GM21723 (cell line): ENCODE results near the gene EYS.
"Not testable (repeated sequence)": the region's sequence is repeated elsewhere in the genome, so short reads cannot be mapped to it uniquely, and the experiment has no call there.

Source experiments
- ATAC-seq: cut with Tn5 transposase; IDR thresholded peaks from one replicate; pipeline ENCODE4 v1.9.1; 2021; ENCODE audit warnings: mild to moderate bottlenecking, moderate library complexity; ENCODE audit not compliant: unreplicated experiment

The EYS gene

DNA sequence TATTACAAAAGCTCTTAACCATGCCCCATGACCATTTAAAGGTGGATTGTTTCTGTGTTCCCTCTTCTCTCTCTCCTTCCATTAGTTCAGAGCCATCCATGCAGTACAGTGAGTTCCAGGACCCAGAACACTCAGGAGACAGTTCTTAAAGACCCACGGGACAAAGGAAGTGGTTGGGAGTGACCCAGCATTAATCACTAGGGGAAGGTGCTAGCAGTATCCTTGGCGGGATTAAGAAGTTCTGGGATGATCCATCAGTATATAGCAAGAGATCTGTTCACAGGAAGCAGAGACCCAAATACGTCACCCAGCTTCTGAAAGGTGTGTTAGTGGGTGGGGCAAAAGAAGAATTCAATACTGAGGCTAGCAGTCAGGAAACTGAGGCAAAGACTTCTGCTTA, 1917.3 kb downstream of the EYS start:
- ATAC-seq, result no peak

DNA sequence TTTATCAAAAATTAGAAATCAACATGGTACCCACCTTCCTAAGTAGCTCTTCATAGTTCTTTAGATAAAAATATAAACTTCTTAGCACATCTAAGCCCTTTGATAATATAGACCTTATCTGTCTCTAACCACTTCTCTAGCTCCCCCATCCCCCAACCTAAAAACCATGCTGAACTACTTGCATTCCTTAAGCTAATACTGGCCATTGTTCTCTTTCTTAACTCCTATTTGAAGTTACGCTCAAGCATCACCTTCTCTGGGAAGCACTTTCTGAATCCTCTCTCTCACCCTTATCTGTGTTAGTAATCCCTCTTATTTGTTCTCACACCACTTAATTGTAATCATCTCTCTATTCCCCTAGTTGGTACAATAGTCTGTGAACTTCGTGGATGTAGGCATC, 1918.5 kb downstream of the EYS start:
- no peak for ATAC-seq

DNA sequence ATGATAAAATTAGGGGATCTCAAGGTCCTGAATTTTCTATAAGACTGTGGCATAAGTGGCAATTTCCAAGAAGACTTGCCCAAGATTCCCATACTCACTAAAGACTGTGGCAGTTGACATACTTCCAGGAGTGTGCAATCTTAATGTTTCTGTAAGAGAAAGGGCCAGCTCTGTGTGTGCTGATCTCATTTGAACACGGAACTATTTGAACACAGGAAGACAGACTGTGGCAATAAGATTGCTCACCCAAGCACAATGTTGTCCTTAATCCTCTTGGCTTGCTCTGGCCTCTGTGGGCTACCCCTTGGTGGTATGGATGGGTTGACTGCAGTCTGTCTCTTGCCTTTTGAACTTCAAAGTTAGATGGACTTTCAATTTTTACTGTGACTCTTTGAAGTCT, 1920.0 kb downstream of the EYS start:
- ATAC-seq, result no peak

DNA sequence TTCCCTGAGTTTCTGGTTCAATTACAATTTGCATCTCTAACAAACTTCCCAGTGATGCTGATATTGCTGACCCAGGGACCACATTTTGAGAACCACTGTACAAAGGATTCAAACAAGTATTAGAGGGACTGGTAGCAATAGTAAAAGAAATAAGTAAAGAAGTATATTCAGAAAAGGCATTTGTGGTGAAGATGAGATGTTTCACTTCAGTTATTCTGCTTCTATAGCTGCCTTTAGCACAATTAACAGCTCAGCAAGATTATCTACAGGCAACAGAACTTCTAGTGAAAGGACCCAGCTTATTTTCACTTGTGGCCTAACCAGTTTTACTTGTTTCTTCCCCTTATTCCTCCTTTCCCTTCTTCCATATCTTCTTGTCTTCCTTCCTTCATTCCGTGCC, 1922.0 kb downstream of the EYS start:
- no peak for ATAC-seq

DNA sequence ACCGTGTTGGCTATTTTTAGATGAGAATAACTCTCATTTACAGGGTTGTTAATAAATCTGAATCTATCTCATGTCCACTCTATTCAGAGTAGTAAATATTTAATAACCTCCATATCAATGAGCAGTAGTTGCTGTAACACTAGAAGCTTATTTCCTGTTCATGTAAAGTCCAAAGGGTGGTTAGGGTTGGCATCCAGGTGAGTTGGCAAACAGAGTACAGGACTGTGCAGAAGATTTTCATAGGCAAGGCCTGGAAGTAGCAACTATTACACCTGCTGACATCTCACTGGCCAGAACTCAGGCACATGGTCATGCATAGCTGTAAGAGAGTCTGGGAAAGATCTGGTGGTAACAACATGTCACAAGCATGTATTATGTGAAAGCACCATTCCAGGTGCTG, 1923.9 kb downstream of the EYS start:
- ATAC-seq, result no peak

DNA sequence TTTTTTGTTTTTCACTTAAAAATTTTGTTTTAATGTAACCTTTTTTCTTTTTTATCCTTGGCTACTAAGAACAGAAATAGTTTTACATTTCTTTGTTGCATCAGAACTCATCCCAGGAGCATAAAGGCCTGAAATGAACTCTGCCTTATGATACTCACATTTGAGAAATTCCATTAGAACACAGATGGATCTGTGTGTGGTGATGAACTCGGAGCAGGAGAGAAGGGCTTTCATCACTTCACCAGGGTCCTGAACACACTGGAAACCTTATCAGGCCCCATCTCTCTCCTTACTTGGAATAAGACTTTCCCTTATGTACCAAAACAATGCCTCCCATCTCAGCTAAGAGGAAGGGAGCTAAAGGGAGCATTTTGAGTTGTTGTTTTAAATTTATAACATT, 1932.1 kb downstream of the EYS start:
- no peak for ATAC-seq

DNA sequence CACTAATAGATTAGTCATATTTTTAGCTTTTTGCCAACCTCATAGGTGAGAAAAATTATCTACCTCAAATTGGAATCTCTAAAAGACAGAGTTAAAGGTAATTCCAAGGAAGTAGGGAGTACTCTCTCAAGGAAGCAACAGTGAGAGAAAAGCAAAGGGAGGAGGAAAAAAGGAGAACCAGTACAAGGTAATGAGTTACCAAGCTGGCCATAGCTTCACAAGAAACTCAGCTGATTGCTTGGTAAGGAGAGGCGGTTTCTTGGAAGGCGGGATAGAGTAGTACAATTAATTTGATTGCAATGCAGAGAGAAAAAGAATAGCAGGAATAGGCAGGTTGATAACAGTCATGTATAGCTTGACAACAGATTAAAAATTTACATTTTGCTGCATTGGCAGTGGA, 1933.8 kb downstream of the EYS start:
- ATAC-seq, result no peak

DNA sequence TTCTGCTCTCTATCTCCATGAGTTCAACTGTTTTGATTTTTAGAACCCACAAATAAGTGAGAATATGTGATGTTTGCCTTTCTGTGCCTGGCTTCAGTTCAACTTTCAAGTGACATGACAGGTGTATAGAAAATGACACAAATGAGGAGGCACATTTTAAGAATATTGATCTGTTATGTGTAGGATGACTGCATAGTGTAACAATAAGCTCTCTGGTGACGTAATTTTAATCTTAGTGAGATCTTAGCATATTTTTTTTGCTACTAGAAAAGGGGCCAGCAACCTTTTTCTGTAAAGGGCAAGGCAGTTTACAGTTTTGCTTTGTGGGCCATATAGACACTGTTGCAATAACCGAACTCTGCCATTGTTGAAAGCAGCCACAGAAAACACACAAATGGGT, 1941.2 kb downstream of the EYS start:
- no peak for ATAC-seq

DNA sequence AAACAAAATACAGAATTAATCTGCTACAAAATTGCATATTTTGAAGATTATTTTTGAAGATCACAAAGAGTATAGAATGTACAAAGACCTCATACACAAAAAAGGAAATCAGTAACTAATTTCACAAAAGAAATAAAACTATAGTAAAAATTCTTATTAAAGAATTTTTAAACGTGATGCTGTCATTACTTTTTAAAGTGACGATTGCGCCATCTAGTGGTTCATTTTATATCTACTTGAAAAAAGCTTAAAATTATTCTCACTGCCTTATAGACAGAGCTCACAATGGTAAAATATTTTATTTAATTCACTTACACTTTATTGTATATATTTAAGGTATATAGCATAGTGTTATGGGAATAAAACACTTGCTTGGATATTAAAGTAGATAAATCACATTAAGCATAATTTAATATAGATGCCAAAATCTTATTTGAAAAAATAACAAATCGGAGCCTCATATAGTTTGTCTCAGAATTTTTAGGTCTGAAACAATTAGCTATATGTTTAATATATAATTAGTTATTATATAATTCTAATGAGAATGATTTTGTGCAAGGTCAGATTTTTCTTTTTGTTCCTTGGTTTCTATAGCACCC, 1942.6 kb downstream of the EYS start:
- no peak for ATAC-seq

DNA sequence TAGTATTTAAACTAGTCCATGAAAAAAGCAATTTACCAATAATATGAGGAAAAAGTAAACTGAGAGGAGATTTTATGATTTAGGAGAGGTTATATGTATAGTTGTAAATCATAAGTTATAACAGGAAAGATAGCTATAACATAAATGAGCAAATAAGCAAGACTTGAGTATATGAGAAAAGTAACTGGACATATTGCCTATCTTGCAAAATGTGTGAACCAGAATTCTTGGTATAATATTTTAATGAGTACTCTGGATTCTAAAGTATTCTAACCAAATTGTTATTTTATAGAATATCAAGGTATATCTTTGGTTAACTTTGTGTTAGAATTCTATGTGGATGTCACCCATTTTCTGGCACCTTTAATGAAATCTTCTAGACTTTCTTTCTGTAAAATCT, 1946.8 kb downstream of the EYS start:
- no peak for ATAC-seq

DNA sequence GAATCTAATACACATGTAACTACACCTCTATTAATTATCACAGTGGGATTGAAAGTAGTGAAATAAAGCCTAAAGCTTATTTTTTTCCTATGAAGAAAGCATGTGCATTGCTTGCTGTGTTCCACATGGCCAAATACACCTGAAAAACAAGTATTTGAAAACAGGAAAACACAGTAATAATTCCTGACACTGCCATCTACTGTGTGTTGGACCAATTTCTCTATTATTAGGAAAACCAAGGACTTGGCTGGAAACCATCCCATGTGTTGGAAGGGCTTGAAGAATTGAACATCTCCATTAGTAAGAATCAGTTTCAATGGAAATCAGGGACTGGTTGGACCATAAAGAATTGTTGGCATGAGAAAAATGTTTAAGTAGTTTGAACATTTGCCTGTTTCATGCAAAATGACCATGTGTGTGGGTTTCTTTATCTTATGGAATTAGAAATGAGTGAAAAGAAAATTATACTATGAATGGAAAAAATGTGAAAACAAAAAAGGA, 1947.4 kb downstream of the EYS start:
- ATAC-seq, result no peak

DNA sequence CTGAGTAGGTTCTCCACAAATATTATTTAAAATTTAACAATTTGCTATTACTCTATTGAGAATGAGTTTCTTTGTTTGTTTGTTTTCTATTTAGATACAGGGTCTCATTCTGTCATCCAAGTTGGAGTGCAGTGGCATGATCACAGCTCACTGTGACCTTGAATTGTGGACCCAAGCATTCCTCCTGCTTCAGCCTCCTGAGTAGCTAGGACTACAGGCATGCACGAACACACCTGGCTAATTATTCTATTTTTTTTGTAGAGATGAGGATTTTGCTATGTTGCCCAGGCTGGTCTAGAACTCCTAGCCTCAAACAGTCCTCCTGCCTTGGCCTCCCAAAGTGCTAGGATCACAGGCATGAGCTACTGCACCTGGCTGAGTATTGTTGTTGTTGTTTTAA, 1949.2 kb downstream of the EYS start:
- no peak for ATAC-seq

DNA sequence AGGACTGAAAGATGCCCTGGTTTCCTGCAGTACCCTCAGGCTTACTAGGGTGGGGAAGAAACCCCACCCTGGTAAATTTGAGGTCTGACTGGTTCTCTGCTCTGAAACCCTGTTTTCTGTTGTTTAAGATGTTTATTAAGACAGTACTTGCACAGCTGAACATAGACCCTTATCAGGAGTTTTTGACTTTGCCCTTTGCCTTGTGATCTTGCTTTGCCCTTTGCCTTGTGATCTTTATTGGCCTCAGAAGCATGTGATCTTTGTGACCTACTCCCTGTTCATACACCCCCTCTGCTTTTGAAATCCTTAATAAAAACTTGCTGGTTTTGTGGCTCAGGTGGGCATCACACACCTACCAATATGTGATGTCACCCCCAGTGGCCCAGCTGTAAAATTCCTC, 1949.8 kb downstream of the EYS start:
- not testable (repeated sequence) for ATAC-seq

DNA sequence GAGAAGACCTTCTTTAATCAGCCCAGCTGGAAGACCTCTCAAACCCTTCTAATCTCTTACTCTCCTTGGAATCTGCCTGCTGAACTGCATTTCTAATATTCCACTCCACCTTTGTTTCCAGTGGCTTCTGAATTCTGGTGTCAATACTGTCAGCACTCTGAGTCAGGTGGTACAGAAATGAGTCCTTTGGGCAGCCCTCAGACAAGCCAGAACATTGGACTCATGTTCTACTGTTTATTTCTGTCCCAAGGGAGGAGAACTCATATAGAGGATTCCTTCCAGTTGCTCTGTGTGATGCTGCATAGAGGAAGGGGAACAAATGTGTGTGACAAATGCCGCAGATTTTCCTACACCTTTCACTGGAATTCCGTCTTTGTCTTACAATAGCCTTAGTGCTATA, 1956.6 kb downstream of the EYS start:
- no peak for ATAC-seq

DNA sequence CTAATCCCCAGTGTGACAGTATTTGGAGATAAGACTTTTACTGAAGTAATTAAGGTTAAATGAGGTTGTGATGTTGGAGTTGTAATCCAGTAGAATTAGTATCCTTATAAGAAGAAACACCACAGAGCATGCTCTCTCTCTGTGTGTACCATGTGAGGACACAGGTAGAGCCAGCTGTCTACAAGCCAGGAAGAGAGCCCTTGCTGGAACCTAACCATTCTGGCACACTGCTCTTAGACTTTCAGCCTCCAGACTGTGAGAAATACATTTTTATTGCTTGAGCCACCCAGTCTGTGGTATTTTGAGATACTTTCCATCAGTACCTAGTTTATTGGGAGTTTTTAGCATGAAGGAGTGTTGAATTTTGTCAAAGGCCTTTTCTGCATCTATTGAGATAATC, 1961.2 kb downstream of the EYS start:
- ATAC-seq, result no peak

DNA sequence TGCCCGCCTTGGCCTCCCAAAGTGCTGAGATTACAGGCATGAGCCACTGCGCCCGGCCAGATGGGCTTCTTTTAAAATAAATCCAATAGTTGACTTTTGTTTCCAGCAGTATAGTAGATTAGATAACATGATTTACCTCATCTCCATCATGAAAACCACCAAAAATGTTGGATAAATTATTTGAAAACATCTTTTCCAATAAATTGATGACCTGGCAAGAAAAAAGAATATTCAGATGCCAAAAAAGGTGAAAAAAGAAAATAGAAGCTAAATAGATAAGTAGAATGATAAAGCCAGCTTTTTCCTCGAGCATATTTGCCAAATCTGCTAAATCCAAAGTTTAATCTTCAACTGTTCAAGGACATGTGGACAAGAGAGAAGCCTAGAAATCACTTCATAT, 1962.2 kb downstream of the EYS start:
- no peak for ATAC-seq

DNA sequence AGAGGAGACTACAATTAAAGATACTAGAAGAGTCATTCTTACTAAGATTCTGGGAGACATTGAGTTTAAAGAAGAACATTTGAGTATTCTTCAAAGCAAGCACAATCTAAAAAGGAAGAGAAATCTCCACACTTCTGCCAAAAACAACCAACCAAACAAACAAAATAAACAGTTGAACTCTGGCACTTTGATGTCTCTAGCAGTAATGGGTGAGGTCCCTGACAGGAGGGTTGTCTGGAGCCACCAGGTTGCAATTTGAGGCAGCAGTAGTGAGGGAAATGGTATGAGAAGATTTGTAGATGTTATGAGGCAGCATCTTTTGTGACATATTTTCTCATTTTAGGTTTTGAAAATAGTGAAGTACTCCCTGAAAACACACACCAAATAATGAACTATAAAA, 1963.3 kb downstream of the EYS start:
- ATAC-seq, result no peak

DNA sequence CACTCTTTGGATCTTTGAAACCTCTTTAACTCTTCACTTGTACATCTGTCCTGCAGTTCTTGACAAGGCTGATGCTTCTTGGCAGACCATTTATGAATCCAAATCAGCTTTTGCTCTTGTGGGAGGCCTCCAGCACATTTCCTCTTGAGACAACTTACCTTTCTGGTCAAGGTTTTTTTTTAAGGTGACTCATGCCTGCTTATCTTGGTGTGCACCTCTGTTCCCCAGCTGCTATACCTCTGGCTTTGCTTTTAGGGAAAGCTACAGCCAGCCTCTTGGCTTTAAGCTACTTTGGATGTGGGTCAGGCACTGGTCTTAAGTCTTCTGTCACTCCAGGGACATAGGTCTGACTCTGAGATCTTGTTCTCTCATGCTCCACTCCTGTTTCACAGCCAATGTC, 1965.0 kb downstream of the EYS start:
- ATAC-seq, result no peak

DNA sequence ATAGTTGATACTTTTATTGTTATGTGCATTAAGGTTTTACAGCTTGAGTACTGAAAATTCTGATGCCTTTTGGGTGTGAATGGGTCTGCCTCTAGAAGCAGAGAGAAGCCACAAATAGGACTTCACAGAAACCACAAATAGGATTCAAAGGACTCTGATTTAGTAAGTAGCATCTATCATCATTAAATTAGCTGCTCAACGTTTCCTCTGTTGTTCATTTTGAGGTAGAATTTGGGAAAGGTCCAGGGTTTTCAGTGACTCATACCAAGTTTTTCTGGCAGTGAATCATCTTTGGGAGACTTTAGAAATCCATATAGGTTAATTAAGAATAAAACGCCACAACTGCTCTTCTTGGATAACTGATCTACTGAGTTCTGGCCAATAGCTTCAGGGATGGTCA, 1966.3 kb downstream of the EYS start:
- no peak for ATAC-seq

DNA sequence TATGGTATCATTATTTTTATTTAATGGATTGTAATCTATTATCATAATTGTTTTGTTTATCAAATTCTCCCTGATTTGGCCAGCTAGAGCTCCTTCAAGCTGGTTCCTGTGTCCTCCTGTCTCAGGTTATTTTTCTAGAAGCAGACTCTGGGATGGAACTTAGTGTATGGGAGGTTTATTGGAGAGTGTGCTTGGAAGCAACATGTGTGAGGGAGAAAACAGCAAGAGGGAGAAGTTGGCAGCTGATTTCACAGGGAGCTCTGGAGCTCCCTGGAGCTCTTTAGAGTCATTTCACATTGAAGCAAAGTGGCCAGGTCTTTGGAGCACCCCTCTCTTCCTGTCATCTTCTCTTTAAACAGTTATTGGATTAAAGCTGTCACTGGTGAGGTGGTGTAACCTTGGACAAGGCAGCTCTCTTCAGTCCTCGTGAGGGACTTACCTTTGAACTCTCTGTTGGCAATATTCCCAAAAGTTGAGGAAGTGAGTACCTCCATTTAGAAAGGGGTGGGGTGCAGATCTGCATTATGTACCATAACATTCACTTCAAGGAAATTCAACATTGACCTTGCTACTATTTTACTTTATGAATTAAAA, 1967.8 kb downstream of the EYS start:
- no peak for ATAC-seq

DNA sequence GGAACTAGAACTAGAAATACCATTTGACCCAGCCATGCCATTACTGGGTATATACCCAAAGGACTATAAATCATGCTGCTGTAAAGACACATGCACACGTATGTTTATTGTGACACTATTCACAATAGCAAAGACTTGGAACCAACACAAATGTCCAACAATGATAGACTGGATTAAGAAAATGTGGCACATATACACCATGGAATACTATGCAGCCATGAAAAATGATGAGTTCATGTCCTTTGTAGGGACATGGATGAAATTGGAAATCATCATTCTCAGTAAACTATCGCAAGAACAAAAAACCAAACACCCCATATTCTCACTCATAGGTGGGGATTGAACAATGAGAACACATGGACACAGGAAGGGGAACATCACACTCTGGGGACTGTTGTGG, 1968.8 kb downstream of the EYS start:
- ATAC-seq, result not testable (repeated sequence)

DNA sequence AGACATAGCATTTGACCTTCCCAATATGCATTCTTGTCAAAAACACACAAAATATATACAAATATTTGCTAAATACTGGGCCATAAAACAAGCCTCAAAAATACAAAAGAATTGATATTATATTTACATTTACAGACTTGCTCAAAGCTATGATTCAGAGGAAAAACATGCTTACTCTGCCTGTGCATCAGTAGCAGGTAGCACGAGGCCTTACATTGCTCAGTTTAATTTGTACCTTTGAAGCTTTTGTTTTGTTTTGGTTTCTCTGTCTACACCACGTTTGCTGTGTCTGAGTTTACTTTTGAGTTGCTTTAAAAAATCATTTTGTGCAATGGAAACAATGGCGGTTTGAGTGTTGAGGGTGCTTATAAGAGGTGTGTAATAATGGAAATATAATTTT, 1972.1 kb downstream of the EYS start:
- ATAC-seq, result no peak

DNA sequence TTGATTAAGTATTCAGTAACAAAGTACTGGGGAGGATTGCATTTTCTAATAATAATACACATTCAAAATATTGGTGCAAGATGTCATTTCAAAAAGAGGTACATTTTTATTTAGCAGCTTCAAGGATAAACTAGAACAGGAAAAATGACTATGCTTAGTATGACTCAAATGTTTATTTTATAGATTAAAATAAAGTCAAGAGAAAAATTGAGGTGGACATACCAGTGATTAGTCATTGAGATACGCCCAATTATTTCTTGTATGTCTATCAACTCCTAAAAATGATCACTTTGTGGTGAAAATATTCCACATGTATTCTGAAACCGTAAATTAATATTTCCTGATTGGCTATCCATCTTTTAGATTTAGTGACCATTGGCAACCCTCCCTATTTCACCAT, 1974.7 kb downstream of the EYS start:
- no peak for ATAC-seq
